HL-60 (cell line): Measurements from ENCODE around the gene TCFL5.

ENCODE experiments used
- DNase-seq, 2 experiments: peaks; one replicate each; pipeline ENCODE4 v3.0.0-alpha.2; 2010 to 2020; ENCODE audit warnings: low read depth in 1 of 2, low spot score in 1 of 2
- H3K27ac ChIP-seq: fragments of 250-450 bp; sonication (Bioruptor Pico); replicated peaks from 2 replicates; pipeline ENCODE4 v1.5.1; 2020; ENCODE audit warnings: mild to moderate bottlenecking, moderate library complexity
- H3K27me3 ChIP-seq: fragments of 250-450 bp; sonication (Bioruptor Pico); 2 replicates; pipeline ENCODE4 v1.5.1; 2021; ENCODE audit warnings: mild to moderate bottlenecking, moderate library complexity; ENCODE audit not compliant: insufficient read depth, poor library complexity, severe bottlenecking
- H3K4me3 ChIP-seq: replicated peaks from 2 replicates; pipeline ENCODE4 v1.5.1; 2011; ENCODE audit warnings: mild to moderate bottlenecking, control low read depth, low read length; ENCODE audit not compliant: insufficient read depth
- CTCF ChIP-seq: IDR thresholded peaks from one replicate; pipeline ENCODE4 v1.5.1; 2011; ENCODE audit warnings: low read length, control low read depth, inconsistent platforms; ENCODE audit not compliant: insufficient read depth
- GABPA ChIP-seq: IDR thresholded peaks from 2 replicates; pipeline ENCODE4 v1.6.1; 2012; ENCODE audit warnings: low read depth
- POLR2AphosphoS5 ChIP-seq: IDR thresholded peaks from 2 replicates; pipeline ENCODE4 v1.6.1; 2012; ENCODE audit warnings: low read depth
- REST ChIP-seq: IDR thresholded peaks from 2 replicates; pipeline ENCODE4 v1.6.1; 2012; ENCODE audit warnings: low read depth; ENCODE audit not compliant: insufficient replicate concordance
- SPI1 ChIP-seq: IDR thresholded peaks from 2 replicates; pipeline ENCODE4 v1.6.1; 2012; ENCODE audit warnings: low read depth, mild to moderate bottlenecking, borderline replicate concordance

TCFL5 gene

GRCh38 chr20:62844182-62844581, 17.4 kb downstream of the TCFL5 start:
- DNase-seq = no peak
- no peaks in the 10 kb centered on the region for H3K27me3 ChIP-seq
- no peak overlapping the region for H3K4me3 ChIP-seq
- no peak for TF ChIP-seq CTCF
- no peak for TF ChIP-seq GABPA
- no peak for TF ChIP-seq POLR2AphosphoS5
- no peak for TF ChIP-seq SPI1
- no peak for TF ChIP-seq REST
- H3K27ac ChIP-seq = no peak overlapping the region

- TF ChIP-seq GABPA (no peak), CTCF (no peak), POLR2AphosphoS5 (no peak), SPI1 (no peak), REST (no peak)
- Histone ChIP-seq H3K4me3 (no peak overlapping the region), H3K27me3 (no peaks in the 10 kb centered on the region), H3K27ac (no peak overlapping the region)
- no peak for DNase-seq
These were observed 18.0 kb downstream of the TCFL5 start for GRCh38 chr20:62843656-62844055.

- DNase-seq = no peak
- no peaks in the 10 kb centered on the region for H3K27me3 ChIP-seq
- TF ChIP-seq REST = no peak
- no peak for TF ChIP-seq POLR2AphosphoS5
- TF ChIP-seq CTCF = no peak
- no peak for TF ChIP-seq SPI1
These were observed 19.9 kb downstream of the TCFL5 start for GRCh38 chr20:62841705-62842212.

More at GRCh38 chr20:62841705-62842212, 19.9 kb downstream of the TCFL5 start:
- H3K4me3 ChIP-seq = no peak overlapping the region
- H3K27ac ChIP-seq = no peak overlapping the region
